ENCODE data around the gene ASXL3.

Gene ASXL3

GRCh38 chr18:33702625-33703024 is 124.6 kb downstream of the ASXL3 start:
- Histone ChIP-seq H4K20me1 (ENCODE audit: insufficient read depth, low read length) (no peaks in the 10 kb centered on the region), H3K4me1 (ENCODE audit: insufficient read depth, low read length, severe bottlenecking) (peaks cover 4% of the 10 kb centered on the region), H3K9me2 (ENCODE audit: low read depth, low read length) (no peaks in the 10 kb centered on the region), H3F3A (ENCODE audit: insufficient read depth, low read length) (no peaks in the 10 kb centered on the region), H3K9ac (ENCODE audit: low read length) (no peak overlapping the region), H3K27ac (ENCODE audit: low read depth, low read length, poor library complexity, severe bottlenecking) (no peak overlapping the region), H2AFZ (ENCODE audit: low read length) (no peak overlapping the region), H3K79me2 (ENCODE audit: insufficient read depth, low read length) (no peaks in the 10 kb centered on the region), H3K36me3 (ENCODE audit: insufficient read depth, low read length) (no peaks in the 10 kb centered on the region), H3K4me2 (ENCODE audit: low read length) (no peak overlapping the region), H3K27me3 (ENCODE audit: insufficient read depth, low read length) (no peaks in the 10 kb centered on the region), H3K4me3 (ENCODE audit: low read depth, low read length, poor library complexity, severe bottlenecking) (no peak overlapping the region), H3K9me3 (ENCODE audit: low read length) (no peaks in the 10 kb centered on the region)
- TF ChIP-seq EZH2 (IDR thresholded peaks at IDR 0.05; ENCODE audit: borderline replicate concordance, low read length), result no peak
- TF ChIP-seq, protein P1, sequence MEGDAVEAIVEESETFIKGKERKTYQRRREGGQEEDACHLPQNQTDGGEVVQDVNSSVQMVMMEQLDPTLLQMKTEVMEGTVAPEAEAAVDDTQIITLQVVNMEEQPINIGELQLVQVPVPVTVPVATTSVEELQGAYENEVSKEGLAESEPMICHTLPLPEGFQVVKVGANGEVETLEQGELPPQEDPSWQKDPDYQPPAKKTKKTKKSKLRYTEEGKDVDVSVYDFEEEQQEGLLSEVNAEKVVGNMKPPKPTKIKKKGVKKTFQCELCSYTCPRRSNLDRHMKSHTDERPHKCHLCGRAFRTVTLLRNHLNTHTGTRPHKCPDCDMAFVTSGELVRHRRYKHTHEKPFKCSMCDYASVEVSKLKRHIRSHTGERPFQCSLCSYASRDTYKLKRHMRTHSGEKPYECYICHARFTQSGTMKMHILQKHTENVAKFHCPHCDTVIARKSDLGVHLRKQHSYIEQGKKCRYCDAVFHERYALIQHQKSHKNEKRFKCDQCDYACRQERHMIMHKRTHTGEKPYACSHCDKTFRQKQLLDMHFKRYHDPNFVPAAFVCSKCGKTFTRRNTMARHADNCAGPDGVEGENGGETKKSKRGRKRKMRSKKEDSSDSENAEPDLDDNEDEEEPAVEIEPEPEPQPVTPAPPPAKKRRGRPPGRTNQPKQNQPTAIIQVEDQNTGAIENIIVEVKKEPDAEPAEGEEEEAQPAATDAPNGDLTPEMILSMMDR (IDR thresholded peaks at IDR 0.05; ENCODE audit: low read length), result no peak

GRCh38 chr18:33706391-33706790 is 128.4 kb downstream of the ASXL3 start:
- Histone ChIP-seq H3K4me3 (ENCODE audit: low read depth, low read length, poor library complexity, severe bottlenecking) (no peak overlapping the region), H3K4me2 (ENCODE audit: low read length) (no peak overlapping the region), H3K9me3 (ENCODE audit: low read length) (no peaks in the 10 kb centered on the region), H3K9ac (ENCODE audit: low read length) (no peak overlapping the region), H3K27ac (ENCODE audit: low read depth, low read length, poor library complexity, severe bottlenecking) (no peak overlapping the region), H3K79me2 (ENCODE audit: insufficient read depth, low read length) (no peaks in the 10 kb centered on the region), H3K27me3 (ENCODE audit: insufficient read depth, low read length) (no peaks in the 10 kb centered on the region), H4K20me1 (ENCODE audit: insufficient read depth, low read length) (no peaks in the 10 kb centered on the region), H3F3A (ENCODE audit: insufficient read depth, low read length) (no peaks in the 10 kb centered on the region), H3K9me2 (ENCODE audit: low read depth, low read length) (no peaks in the 10 kb centered on the region), H3K4me1 (ENCODE audit: insufficient read depth, low read length, severe bottlenecking) (peaks cover 4% of the 10 kb centered on the region), H3K36me3 (ENCODE audit: insufficient read depth, low read length) (no peaks in the 10 kb centered on the region), H2AFZ (ENCODE audit: low read length) (no peak overlapping the region)
- TF ChIP-seq, protein P1 (IDR thresholded peaks at IDR 0.05; ENCODE audit: low read length), result no peak
- TF ChIP-seq EZH2 (IDR thresholded peaks at IDR 0.05; ENCODE audit: borderline replicate concordance, low read length), result no peak

DNA sequence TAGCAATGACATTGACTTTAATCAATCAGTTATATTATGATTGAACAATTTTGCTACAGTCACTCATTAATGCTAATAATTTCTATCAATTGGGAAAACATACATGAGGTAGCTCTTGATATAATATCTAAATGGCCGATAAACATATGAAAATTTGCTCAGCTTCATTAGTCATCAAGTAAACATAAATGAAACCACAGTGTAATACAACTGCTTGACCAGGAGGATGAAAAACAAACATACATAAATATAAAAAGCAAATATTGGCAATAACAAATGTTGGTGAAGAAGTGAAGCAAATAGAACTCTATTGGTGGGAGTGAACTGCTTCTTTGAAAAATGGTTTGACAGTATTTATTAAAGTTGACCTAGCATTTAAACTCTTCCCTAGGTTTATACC is 130.9 kb downstream of the ASXL3 start:
- Histone ChIP-seq H4K20me1 (ENCODE audit: insufficient read depth, low read length) (no peaks in the 10 kb centered on the region), H3K9me2 (ENCODE audit: low read depth, low read length) (no peaks in the 10 kb centered on the region), H3K4me2 (ENCODE audit: low read length) (no peak overlapping the region), H3F3A (ENCODE audit: insufficient read depth, low read length) (no peaks in the 10 kb centered on the region), H3K4me3 (ENCODE audit: low read depth, low read length, poor library complexity, severe bottlenecking) (no peak overlapping the region), H3K27ac (ENCODE audit: low read depth, low read length, poor library complexity, severe bottlenecking) (no peak overlapping the region), H3K9me3 (ENCODE audit: low read length) (no peaks in the 10 kb centered on the region), H3K79me2 (ENCODE audit: insufficient read depth, low read length) (no peaks in the 10 kb centered on the region), H3K36me3 (ENCODE audit: insufficient read depth, low read length) (no peaks in the 10 kb centered on the region), H2AFZ (ENCODE audit: low read length) (no peak overlapping the region), H3K4me1 (ENCODE audit: insufficient read depth, low read length, severe bottlenecking) (no peaks in the 10 kb centered on the region), H3K9ac (ENCODE audit: low read length) (no peak overlapping the region), H3K27me3 (ENCODE audit: insufficient read depth, low read length) (no peaks in the 10 kb centered on the region)
- TF ChIP-seq, protein P1 (IDR thresholded peaks at IDR 0.05; ENCODE audit: low read length), result no peak
- no peak for TF ChIP-seq EZH2 (IDR thresholded peaks at IDR 0.05; ENCODE audit: borderline replicate concordance, low read length)

All from OCI-LY1 (cell line).